Hepatocyte (in vitro differentiated cells): ENCODE measurements around the gene ZNRF3.
A peak's percentile ranks its signal among the peaks of the same experiment; 100 is the strongest.

ENCODE experiments used
- CTCF ChIP-seq: fragments of 200-600 bp; sonication (generic); IDR thresholded peaks from 2 replicates; pipeline ENCODE4 v1.5.1; 2016; ENCODE audit warnings: antibody characterized with exemption, mild to moderate bottlenecking; ENCODE audit not compliant: poor library complexity
- EZH2 ChIP-seq: fragments of 200-600 bp; sonication (generic); IDR thresholded peaks from 2 replicates; pipeline ENCODE4 v1.6.1; 2016; ENCODE audit warnings: antibody characterized with exemption, mild to moderate bottlenecking, borderline replicate concordance
- EZH2phosphoT487 ChIP-seq: fragments of 200-600 bp; sonication (generic); IDR thresholded peaks from one replicate; pipeline ENCODE4 v1.6.1; 2018; ENCODE audit warnings: antibody characterized with exemption, mild to moderate bottlenecking, low read depth, moderate library complexity; ENCODE audit not compliant: unreplicated experiment, severe bottlenecking

GRCh38 chr22:29030016-29030617, 146.7 kb downstream of the ZNRF3 start:
- TF ChIP-seq CTCF: peak; percentile 20
- no peak for TF ChIP-seq EZH2
- TF ChIP-seq EZH2phosphoT487: no peak
